IMR-90 (cell line): ENCODE results near the gene BBS1.

Experiments used
- MAZ ChIP-seq: IDR thresholded peaks from 2 replicates; pipeline ENCODE4 v1.6.1; 2012; ENCODE audit warnings: low read depth, mild to moderate bottlenecking, low read length, improper control_type of control experiment, moderate library complexity, borderline replicate concordance
- RAD21 ChIP-seq: IDR thresholded peaks from 2 replicates; pipeline ENCODE4 v1.6.1; 2012; ENCODE audit warnings: low read length, improper control_type of control experiment
- TF ChIP-seq, protein P1 (sequence below): fragments of 150-350 bp; IDR thresholded peaks from 2 replicates; pipeline ENCODE4 v1.6.1; 2017; ENCODE audit warnings: mild to moderate bottlenecking, antibody characterized with exemption, low read length, low read depth

DNA sequence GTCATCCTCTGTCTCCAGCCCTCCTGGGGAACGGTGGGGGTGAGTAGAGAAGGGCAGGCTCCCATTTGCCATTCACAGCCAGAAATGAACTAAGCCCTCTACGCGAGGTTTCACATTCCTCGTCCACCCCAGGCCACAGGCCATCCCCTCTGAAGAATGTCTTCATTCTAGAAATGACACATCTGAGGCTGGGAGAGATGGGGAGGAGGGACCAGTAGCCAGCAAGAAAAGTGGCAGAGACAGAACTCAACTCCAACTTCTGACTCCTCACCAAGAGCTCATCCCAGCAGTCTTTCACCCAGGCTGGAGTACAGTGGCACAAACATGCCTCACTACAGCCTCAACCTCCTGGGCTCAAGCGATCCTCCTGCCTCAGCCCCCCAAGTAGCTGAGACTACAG, 54.5 kb downstream of the BBS1 start:
- TF ChIP-seq MAZ = no peak
- TF ChIP-seq RAD21 = no peak
- TF ChIP-seq, protein P1, sequence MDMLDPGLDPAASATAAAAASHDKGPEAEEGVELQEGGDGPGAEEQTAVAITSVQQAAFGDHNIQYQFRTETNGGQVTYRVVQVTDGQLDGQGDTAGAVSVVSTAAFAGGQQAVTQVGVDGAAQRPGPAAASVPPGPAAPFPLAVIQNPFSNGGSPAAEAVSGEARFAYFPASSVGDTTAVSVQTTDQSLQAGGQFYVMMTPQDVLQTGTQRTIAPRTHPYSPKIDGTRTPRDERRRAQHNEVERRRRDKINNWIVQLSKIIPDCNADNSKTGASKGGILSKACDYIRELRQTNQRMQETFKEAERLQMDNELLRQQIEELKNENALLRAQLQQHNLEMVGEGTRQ = no peak
